Measurements from ENCODE around the gene TRAPPC6A. TPM values are rescaled to one million over a fixed set of nuclear protein-coding genes. Genes with fewer than 3 reads are reported as not detected.

The TRAPPC6A gene
- total and polyA plus RNA-seq, 9 of the 15 experiments (the other 6 are each of a cell fraction or from before 2014, with no cell fraction given), result 0.82 to 23.6 (median 11.6) TPM

GRCh38 chr19:45160870-45161737, 16.9 kb downstream of the TRAPPC6A start, which contains the start of gene NKPD1:
Gene NKPD1, minus strand, starts transcription at chr19:45160982. Its CDS starts 832 bp downstream, at chr19:45160150.
- FAIRE-seq, result no peak
- Histone ChIP-seq H3K27ac (ENCODE audit: extremely low read depth, low read depth, low read length) (no peak within 1 kb of the TSS), H3K27me3 (ENCODE audit: control insufficient read depth in 2 of 2, insufficient read depth in 2 of 2, low read length in 2 of 2) (peaks cover 6 to 26% of the 10 kb centered on the region in 2 experiments; a peak in 4 of 5 replicates), H3K36me3 (ENCODE audit: control insufficient read depth, insufficient read depth, low read length) (no peaks in the 10 kb centered on the region), H3K9me1 (ENCODE audit: control insufficient read depth, insufficient read depth, low read length) (no peaks in the 10 kb centered on the region), H3K79me2 (ENCODE audit: control insufficient read depth, insufficient read depth, low read length) (no peaks in the 10 kb centered on the region), H3K9ac (ENCODE audit: insufficient read depth in 1 of 2, low read depth in 2 of 2, low read length in 2 of 2) (no peak within 1 kb of the TSS), H4K20me1 (replicated peaks; ENCODE audit: control insufficient read depth, insufficient read depth, low read length) (peaks cover 18% of the 10 kb centered on the region; the same call in 1 of the 2 replicates), H2AFZ (ENCODE audit: low read depth, low read length) (no peak within 1 kb of the TSS), H3K9me3 (replicated peaks; ENCODE audit: control insufficient read depth, insufficient read depth, low read depth, low read length) (no peaks in the 10 kb centered on the region), H3K4me3 (no peak within 1 kb of the TSS), H3K4me1 (replicated peaks in 1 of 2; ENCODE audit: control insufficient read depth in 2 of 2, insufficient read depth in 2 of 2, low read length in 2 of 2) (peaks cover 3 to 70% of the 10 kb centered on the region in 2 experiments; a peak in 3 of 5 replicates), H3K4me2 (ENCODE audit: insufficient read depth, low read length) (no peak within 1 kb of the TSS)
- in situ Hi-C loops (cut with MboI) (no loop called here), intact Hi-C loops (cut with micrococcal nuclease) (no loop called here)
- no peak for TF ChIP-seq CREB1 (IDR thresholded peaks at IDR 0.05)
- TF ChIP-seq CREB1 (CRISPR knock-in tag; IDR thresholded peaks at IDR 0.05), result no peak
- no peak for TF ChIP-seq ZNF77 (CRISPR knock-in tag; IDR thresholded peaks at IDR 0.05)
- peak; percentile 64 for TF ChIP-seq POLR2G (IDR thresholded peaks at IDR 0.05; ENCODE audit: low read depth, low read length)
- peak; percentile 3 for TF ChIP-seq KDM5B (IDR thresholded peaks at IDR 0.05; ENCODE audit: insufficient replicate concordance, low read depth, low read length)
- TF ChIP-seq ZBTB43 (CRISPR knock-in tag; IDR thresholded peaks at IDR 0.05), result no peak
- TF ChIP-seq ZC3H11A (IDR thresholded peaks at IDR 0.05; ENCODE audit: low read depth, low read length), result no peak
- no peak for TF ChIP-seq NFIX (CRISPR knock-in tag; IDR thresholded peaks at IDR 0.05; ENCODE audit: low read depth)
- BruUV-seq (replicated peaks), result no TSS peak
- WGBS (ENCODE audit: insufficient coverage, low coverage, missing lambda C conversion rate), result 21% methylated on average over 28 of the region's 29 CpGs
- POLR2A ChIA-PET, result interaction anchor here (0.5 to 0.7 kb wide), 4 partner anchors 10 to 127 kb away, joined by 3 to 4 read pairs (median 3); no protein-coding TSS in a partner anchor
- CTCF ChIA-PET (ENCODE audit: low intra/inter-chr PET ratio), result interaction anchor here (1.3 kb wide), 1 partner anchor 87 kb away, joined by 4 read pairs; no protein-coding TSS in a partner anchor
- no peak for DNase-seq (ENCODE audit: extremely low read depth in 1 of 4, low spot score in 3 of 4)
- no peak for ATAC-seq

Measured in K562 (cell line).